Measurements from ENCODE around the gene GATA5.

DNA sequence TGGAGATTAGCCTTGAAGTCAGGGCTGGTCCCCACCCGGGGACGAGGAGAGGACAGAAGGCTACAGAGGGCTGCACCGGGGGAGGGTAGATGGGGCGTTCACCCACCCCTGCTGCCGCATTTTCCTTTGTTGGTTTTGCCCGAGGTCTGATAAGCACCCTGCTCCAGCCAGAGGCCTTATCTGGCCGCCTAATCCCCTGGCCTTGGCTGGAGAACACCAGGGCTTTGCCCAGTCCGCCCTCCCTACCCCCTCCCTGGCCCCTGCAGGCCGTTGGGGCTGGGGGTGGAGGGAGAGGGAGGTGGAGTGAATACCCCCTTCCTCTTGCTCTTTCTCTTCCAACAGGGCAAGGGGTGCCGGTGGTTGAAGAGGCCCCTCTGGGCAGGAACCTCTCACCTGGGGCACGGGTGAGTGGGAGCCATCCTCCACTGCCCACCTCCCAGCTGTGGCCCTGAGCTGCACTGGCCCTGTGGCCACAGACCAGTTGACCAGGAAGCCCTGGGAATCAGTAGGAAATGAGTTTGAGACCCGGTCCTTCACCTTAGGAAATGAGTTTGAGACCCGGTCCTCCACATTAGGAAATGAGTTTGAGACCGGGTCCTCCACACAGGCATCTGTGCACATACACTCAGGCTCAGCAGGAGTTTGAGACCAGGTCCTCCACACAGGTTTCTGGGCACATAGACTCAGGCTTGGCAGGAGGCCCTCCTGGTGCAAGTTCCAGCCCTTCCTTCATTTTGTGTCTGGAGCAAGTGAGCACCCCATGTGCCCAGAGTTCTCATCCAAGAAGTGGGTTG, 12.0 kb upstream of the GATA5 start:
- TF ChIP-seq POLR2AphosphoS5 (IDR thresholded peaks at IDR 0.05; ENCODE audit: low read depth, low read length): no peak
- TF ChIP-seq, protein P1, sequence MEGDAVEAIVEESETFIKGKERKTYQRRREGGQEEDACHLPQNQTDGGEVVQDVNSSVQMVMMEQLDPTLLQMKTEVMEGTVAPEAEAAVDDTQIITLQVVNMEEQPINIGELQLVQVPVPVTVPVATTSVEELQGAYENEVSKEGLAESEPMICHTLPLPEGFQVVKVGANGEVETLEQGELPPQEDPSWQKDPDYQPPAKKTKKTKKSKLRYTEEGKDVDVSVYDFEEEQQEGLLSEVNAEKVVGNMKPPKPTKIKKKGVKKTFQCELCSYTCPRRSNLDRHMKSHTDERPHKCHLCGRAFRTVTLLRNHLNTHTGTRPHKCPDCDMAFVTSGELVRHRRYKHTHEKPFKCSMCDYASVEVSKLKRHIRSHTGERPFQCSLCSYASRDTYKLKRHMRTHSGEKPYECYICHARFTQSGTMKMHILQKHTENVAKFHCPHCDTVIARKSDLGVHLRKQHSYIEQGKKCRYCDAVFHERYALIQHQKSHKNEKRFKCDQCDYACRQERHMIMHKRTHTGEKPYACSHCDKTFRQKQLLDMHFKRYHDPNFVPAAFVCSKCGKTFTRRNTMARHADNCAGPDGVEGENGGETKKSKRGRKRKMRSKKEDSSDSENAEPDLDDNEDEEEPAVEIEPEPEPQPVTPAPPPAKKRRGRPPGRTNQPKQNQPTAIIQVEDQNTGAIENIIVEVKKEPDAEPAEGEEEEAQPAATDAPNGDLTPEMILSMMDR (IDR thresholded peaks at IDR 0.05 in 2 of 3, conservative IDR thresholded peaks at IDR 0.05 in 1 of 3; ENCODE audit: borderline replicate concordance in 1 of 3, insufficient read depth in 1 of 3, low read depth in 2 of 3, low read length in 2 of 3): no peak
- no peak for TF ChIP-seq EZH2 (IDR thresholded peaks at IDR 0.05)
- no peak for TF ChIP-seq POLR2A (IDR thresholded peaks at IDR 0.05; ENCODE audit: borderline replicate concordance, extremely low read depth, insufficient read depth, insufficient read length)
